GM18505 (cell line): ENCODE data around the gene C11orf91.
A peak's percentile ranks its signal among the peaks of the same experiment; 100 is the strongest.
"Not testable (repeated sequence)": the region's sequence is repeated elsewhere in the genome, so short reads cannot be mapped to it uniquely, and the experiment has no call there.

Experiments used
- ATAC-seq: cut with Tn5 transposase; IDR thresholded peaks from one replicate; pipeline ENCODE4 v1.9.1; 2021; ENCODE audit not compliant: unreplicated experiment
- POLR2A ChIP-seq: IDR thresholded peaks from 4 replicates; pipeline ENCODE4 v1.6.1; 2011; ENCODE audit warnings: borderline replicate concordance; ENCODE audit not compliant: insufficient read depth, insufficient read length; ENCODE audit errors: extremely low read depth

The C11orf91 gene

GRCh38 chr11:33730716-33731115 is 30.1 kb upstream of the C11orf91 start:
- no peak for TF ChIP-seq POLR2A
- no peak for ATAC-seq

DNA sequence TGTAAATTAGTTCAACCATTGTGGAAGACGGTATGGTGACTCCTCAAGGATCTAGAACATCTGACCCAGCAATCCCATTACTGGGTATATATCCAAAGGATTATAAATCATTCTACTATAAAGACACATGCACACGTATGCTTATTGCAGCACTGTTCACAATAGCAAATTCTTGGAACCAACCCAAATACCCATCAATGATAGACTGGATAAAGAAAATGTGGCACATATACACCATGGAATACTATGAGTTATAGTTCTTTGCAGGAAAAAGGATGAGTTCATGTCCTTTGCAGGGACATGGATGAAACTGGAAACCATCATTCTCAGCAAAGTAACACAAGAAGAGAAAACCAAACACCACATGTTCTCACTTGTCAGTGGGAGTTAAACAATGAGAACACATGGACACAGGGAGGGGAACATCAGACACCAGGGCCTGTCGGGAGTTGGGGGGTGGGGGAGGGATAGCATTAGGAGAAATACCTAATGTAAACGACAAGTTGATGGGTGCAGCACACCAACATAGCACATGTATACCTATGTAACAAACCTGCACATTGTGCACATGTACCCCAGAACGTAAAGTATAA is 28.5 kb upstream of the C11orf91 start:
- ATAC-seq, result not testable (repeated sequence)

DNA sequence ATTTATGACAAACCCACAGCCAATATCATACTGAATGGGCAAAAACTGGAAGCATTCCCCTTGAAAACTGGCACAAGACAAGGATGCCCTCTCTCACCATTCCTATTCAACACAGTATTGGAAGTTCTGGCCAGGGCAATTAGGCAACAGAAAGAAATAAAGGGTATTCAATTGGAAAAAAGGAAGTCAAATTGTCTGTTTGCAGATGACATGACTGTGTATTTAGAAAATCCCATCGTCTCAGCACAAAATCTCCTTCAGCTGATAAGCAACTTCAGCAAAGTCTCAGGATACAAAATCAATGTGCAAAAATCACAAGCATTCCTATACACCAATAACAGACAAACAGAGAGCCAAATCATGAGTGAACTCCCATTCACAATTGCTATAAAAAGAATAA is 26.9 kb upstream of the C11orf91 start:
- not testable (repeated sequence) for ATAC-seq

DNA sequence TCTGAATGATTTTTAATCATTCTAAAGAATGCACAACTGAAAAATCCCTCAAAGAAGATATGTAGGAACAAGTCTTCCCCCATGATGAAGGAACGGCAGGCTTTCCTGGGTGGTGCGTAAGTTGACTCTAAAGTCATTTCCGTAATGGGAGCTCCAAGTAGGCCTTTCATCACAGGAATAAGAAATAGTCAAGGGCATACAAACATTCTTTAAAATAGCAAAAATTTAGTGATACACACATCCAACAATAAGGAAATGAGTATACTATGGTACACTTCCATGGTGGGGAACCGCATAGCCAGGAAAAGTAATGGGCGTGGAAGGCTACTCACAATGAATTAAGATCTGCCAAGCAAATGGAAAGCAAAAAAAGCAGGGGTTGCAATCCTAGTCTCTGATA is 24.9 kb upstream of the C11orf91 start:
- no peak for TF ChIP-seq POLR2A
- no peak for ATAC-seq

DNA sequence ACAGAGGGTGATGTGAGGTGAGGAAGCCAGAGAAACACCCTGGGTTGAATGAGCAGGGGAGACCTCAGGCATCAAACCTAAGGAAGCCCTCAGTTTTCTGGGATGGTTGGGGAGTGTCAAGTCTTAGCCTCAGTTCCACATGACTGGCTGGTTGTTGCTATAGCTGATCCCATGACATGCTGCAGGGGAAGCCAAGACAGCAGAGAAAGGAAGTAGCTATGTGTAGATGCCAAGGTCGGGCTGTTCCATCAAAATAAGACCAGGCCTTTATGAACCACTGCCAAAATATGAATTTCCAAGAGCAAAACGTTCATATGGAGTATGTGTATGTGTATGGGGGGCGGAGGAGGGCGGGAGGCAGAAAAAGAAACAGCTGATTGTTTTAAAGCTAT is 24.0 kb upstream of the C11orf91 start:
- no peak for ATAC-seq

DNA sequence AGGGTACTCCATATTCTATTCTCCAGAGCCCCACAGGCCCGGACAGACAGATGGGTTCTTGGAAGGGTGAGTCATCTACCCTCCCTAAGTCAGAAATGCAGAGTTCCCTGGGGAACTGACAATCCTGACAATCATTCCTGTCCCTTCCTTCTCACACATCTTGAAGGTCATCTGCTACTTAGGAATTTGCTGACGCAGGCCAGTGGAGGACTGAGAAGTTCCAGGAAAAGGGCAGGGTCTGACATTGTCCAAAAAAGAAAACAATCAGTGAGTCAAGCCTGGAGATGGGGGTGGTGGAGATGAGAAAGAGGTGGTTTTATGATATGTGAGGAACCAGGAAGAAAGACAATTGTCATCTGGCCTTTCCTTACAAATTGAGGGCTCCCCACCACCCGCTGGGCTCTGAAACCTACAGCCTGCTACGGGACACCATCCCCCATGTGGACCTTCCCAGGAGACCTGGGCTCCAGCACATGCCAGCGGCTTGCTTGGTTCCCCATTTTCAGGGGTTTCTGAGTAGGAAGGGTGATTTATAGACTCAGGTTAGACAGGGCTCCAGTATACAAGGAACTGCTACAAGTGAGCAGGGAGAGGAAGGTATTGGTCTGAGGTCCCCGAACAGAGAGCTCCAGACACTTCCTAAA is 22.7 kb upstream of the C11orf91 start:
- TF ChIP-seq POLR2A, result no peak
- no peak for ATAC-seq

More for the DNA sequence above, 24.0 kb upstream of the C11orf91 start:
- no peak for TF ChIP-seq POLR2A

DNA sequence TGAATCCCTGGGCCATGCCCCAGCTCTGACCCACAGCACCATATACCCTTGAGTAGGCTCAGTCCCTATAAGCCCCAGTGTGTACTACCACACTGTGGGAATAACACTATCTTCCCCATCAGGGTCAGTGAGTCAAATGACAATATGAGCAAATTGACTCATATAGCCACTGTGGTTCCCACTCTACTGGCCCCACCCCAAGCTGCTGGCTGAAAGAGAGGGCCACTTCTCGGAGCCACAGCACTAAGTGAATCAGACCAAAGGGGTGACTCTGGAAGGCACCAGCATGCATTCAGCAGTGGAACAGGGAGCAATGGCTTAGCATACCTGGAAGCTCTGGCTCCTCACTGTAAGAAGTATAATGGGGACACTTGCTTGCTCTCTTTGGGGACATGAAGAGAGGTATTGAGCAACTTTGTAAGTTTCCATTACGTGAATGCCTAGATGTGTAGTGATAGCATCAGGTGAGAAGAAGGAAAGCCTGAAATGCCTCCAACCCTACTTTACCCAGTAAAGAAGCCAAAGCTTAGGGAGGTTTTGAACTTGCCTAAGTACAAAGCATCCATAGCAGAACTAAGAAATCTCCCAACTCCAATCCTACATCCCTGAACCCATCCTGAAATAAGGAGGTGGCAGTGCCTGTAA is 22.1 kb upstream of the C11orf91 start:
- TF ChIP-seq POLR2A, result no peak

DNA sequence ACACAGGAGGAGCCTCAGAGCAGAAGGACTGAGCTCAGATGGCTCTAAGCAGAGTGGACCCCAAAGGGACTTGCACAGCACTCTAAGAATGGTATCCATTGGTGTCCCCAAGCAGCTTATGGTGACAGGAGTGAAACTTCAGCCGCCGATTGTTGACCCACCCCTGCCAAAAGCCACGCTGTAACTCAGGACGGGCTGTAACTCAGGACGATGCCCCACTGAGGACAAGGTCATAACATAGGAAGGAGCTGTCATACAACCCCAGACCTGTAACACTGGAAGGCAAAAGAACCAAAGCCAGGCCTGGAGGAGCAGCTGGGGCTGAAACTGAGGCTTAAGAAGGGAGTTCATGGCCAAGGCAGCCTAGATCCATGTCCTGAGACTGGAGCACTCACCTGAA is 21.4 kb upstream of the C11orf91 start:
- no peak for ATAC-seq
- no peak for TF ChIP-seq POLR2A

More for the DNA sequence above, 22.1 kb upstream of the C11orf91 start:
- peak; percentile 72 for ATAC-seq

DNA sequence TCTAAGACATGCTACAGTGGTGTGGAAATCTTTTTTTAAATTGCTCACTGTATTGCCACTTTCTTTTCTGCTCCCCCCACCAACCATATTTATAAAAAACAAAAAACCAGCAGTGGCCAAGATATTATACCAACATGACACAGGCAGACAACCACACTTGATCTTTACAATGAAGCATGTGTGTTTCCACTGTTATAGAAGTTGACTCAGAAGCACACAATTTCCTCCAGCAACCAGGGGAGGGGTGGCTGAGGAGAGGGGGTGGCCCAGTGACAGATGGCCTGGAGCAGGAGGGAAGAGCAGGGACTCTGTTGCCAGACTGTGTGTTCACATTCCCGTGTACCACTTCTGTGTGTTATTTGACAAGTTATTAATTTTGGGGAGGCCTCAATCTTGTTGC is 20.8 kb upstream of the C11orf91 start:
- no peak for TF ChIP-seq POLR2A
- ATAC-seq, result no peak

DNA sequence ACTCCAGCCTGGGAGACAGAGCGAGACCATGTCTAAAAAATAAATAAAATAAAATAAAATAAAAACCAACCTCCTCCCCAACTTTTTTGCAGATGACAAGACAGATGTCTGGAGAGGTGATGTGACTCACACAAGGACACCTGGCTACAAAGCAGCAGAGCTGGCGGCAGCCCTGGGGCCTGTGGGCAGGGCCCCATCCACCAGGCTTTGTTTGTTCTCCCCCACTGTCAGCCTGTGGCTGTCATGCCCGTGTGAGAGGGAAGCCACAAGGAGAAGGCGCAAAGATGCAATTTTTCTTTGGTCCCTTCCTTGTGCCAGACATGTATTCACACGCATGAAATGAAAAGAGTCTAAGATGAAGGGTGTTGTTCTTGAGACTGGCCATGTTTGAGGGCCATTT is 19.0 kb upstream of the C11orf91 start:
- no peak for TF ChIP-seq POLR2A
- ATAC-seq, result no peak

DNA sequence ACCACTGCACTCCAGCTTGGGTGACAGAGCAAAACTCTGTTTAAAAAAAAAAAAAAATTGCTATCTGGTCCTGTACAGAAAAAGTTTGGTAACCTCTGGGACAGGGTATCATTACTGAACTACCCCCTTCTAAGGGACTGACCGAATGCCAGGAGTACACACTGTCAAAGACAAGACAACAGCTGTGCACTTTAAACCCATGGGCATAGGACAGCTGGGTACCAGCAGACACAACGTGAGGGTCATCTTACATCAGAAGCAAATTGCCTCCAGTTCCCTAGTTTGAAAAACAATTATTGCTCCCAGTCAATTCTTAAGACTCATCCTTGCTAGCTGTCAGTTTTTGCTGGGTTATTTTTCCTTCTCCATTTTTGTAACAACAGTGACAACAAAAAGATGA is 17.8 kb upstream of the C11orf91 start:
- no peak for ATAC-seq
- TF ChIP-seq POLR2A, result no peak

GRCh38 chr11:33716243-33716642 is 15.6 kb upstream of the C11orf91 start:
- no peak for TF ChIP-seq POLR2A
- no peak for ATAC-seq

DNA sequence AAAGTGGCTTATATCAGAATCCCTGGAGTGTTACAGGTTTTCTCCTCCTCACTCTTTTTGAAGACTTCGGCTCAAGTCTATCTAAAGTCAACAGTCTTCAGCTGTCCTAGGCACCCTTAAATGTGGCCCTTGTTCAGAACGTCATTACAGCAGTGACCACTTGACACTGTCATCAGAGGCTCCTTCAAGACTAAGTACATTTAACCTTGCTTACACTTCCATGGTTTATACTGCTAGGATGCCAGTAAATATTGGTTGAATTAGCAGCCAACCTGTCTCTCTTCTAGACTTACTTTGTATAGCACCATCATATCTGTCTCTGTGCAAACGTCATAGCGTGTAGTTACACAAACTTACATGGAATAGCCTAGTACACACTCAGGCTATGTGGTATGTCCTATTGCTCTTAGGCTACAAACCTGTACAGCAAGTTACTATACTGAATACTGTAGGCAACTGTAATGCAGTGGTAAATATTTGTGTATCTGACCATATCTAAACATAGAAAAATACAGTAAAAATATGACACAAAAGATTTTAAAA is 13.3 kb upstream of the C11orf91 start:
- no peak for ATAC-seq
- TF ChIP-seq POLR2A, result no peak

DNA sequence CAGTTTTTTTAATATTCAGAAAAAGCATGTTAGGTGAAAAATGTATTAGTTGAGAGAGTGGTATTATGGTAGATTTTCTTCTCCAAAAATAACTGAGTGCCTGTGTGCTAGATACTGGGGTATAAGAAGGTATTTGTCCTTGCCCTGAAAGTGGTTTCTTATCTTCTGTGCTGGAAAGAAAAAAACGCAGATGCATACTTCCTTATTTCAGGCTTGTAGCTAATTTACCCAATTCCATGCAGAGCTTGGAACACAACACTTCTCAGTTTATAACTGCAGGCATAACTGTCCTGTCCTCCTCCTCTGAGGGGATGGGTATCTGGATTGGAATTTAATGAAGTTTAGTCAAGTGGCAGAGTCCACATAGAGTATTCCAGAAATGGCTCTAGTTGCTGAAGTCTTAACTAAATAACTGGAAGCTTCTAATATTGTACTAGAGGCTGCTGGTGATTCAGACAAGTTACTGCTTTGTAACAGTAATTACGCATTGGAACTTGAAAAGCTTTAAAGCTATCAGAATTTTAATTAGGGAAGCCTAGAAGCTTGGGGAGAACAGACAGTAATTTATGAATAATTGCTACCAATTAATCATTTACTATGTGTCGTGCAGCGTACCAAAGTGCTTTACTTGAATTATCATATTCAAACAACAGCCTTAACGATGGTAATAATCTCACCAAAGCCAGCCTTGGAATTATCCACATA is 12.7 kb upstream of the C11orf91 start:
- ATAC-seq, result no peak
- no peak for TF ChIP-seq POLR2A

DNA sequence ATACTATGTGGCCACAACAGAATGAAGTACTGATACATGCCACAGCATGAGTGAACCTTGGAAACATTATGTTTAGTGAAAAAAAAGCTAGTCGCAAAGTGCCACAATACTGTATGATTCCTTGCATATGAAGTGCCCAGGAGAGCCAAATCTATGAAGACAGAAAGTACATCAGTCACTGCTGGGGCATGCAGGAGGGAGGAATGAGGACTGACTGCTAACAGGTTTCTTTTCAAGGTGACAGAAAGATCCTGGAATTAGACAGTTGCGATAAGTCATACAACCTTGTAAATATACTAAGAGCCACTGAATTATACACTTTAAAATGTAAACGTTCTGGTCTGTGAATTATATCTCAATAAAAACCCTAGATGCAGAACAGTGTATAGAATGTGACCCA is 11.8 kb upstream of the C11orf91 start:
- no peak for TF ChIP-seq POLR2A
- no peak for ATAC-seq
